SHP77 (cell line): Measurements from ENCODE around the gene ATP11A.

ENCODE experiments used
- DNase-seq, 2 experiments: peaks; one replicate each; lab custom pipeline; 2025; lab: John Stamatoyannopoulos, UW

ATP11A gene

DNA sequence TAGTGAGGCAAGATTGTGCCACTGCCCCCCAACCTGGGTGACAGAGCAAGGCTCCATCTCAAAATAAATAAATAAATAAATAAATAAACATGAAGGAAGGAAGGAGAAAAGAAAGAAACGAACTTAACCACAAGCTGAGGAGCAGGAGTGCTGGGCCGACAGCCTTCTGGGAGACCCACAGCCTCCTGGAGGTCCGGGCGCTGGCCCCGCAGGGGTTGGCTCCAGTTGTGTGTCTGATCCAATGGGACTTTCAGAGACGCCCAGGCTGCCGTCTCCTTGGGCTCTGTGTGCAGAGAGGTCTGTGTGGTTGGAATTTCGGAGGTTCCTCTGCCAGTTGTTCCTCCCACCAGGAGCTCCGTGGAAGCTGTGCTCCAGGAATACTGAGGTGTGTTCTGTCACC, 243.1 kb downstream of the ATP11A start:
- DNase-seq = no peak

DNA sequence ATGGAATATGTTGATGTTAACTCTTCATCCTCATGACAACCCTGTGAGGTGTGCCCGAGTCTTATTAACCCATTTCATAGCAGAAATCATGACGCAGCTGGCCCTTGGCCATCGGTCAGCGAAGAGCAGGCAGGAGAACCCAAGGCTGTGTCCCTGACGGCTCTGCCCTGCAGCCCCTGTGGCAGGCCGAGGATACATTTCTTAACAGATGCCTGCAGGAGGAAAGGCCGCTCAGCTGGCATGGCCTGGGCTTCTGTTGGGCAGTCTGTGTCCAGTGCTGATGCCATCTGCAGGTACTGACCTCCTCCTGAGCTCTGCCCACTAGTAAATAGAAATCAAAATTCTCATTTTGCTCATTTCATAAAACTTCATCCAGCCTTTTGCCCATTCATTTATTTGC, 243.8 kb downstream of the ATP11A start:
- no peak for DNase-seq

DNA sequence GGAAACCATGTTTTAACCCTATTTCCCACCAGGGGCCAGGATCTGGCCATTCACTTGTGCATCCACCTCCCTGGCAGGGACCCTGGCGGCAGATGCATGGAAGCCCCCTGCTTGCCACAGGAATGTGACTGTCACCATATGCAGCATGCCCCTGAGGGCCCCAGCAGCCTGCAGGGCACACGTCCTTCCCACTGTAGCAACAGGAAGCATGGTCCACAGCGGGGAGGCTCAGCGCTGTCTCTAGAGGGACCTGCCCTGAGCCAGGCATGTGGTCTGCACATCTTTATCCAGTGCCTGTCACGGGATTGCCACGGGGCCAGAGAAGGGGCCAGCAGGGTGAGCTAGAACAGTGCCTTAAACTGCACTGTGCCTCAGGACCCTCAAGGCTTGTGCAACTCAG, 244.2 kb downstream of the ATP11A start:
- no peak for DNase-seq
